Fibroblast of skin of left quadriceps (primary cell): ENCODE results near the gene MAP9.
"Not testable (repeated sequence)": the region's sequence is repeated elsewhere in the genome, so short reads cannot be mapped to it uniquely, and the experiment has no call there.

Source experiments
- DNase-seq, 2 experiments: peaks; one replicate each; pipeline ENCODE4 v3.0.0-alpha.2; 2013; ENCODE audit warnings: low read depth in 2 of 2

MAP9 gene

DNA sequence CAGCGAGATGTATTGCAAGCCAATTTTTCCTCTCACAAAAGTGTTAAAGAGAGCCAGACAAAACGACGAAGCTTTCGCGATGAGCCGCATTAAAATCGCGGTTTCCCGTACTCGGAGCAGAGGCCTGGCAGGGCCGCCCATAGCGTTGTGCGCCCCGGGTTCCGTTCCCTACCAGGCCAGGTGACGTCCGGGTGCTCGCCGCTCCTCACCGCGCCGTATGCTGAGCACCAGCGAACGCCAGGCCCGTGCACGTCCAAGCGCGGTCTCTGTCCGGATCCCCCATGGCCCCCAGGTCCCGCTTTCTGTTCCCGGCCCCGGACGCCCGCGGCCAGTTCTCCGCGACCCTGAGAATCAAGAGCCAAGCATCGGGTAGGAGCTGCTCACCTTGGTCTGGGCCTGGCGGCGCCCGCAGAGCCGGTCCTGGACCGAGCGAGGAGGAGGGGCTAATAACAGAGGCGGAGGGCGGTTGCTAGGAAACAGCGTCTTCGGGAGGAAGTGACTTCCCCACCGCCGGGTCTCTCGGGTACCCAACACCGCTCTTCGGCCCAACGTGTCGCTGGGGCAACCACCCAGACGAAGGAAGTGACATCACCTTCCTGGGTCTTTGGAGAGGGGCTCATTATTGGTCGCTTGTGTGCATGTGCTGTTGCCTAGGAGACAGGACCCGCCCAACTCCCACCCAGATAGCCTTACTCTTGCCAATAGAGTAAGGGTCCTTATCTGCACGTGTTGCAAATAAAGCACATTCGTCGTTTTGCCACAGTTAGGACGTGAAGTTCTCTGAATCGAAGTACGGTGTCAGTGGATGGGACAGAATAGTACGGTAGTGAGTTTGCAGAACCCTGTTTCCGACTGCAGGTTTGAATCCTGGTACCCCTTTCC, at the start of gene MAP9:
MAP9 (minus strand) TSS at position 579 of the 882 bp plus-strand sequence. CDS start 1,115 bp downstream, outside the sequence.
- DNase-seq: peak; percentile 90 to 94

DNA sequence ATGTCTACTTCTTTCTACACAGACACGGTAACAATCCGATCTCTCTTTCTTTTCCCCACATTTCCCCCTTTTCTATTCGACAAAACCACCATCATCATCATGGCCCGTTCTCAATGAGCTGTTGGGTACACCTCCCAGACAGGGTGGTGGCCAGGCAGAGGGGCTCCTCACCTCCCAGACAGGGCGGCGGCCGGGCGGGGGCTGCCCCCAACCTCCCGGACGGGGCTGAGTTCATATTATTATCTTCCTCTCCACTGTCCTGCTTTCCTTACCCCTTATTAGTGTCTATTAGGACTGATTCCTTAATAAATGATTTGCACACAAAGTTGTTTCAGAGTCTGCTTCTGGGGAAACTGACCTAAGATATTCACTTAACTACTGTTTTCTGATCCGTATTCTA, 48.0 kb upstream of the MAP9 start:
- DNase-seq: not testable (repeated sequence)

DNA sequence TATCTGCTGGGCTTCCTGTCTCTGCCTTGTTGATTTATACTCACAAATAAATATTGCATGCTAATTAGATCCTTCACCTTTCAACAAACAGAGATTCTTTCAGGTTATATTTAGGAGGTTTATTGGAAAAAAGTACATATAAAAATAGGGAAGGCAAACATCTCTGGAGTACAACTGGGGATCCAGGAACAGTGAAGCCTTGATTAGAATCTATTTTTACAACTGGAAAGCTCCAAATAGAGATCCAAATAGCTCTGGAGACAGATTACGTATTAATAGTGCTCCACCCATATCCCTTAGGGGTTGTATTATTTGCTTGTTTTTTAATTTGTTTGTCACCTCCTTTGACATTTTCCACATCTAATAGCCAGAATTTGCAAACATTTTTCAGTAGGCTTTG, 46.9 kb upstream of the MAP9 start:
- DNase-seq: no peak

DNA sequence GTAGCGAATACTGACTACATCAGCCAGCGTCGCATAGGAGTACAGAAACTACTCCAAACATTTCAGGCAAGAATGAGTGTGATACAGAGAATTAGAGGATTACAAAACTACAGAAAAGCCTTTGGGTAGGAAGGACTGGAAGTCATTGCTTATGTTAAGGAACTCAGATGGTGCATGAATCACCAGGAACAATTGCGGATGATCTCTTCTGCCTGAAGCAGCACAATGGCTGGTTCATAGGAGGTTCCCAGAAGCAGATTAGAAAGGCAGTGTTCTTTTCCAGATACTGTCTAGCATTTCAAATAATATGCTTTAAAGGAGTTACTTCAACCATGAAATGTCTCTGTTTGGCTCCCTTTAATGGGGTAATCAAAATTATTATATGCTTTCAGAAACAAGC, 42.5 kb upstream of the MAP9 start:
- no peak for DNase-seq

DNA sequence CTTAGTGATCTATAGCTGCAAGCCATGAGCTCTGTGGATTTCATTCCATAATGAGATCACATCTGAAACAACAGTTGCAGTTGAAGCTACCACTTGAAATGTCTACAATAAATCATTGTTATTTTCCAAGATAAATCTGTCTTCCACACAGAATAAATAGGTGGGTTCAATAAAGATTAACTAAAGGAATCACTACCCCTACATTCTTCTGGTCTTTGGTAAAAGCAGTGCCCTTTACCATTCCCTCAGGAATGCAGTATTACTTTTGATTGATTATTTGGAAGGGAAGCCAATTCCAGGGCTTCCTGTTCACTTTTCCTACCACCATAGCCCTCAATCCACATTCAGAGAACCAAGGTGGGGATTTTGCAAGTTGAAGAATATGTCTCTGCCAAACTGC, 38.9 kb upstream of the MAP9 start:
- DNase-seq: no peak

DNA sequence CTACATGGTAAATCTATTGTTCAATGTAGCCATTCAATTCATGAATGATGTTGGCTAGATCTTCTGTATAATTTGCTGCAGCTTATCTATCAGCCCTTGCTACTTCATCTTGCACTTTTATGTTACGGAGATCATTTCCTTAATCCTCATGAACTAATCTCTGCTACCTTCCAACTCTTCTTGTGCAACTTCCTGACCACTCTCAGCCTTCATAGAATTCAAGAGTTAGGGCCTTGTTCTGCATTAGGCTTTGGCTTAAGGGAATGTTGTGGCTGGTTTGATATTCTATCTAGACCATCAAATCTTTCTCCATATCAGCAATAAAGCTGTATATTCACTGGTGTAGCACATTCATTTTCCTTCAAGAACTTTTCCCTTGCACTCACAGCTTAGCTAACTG, 36.7 kb upstream of the MAP9 start:
- DNase-seq: no peak

DNA sequence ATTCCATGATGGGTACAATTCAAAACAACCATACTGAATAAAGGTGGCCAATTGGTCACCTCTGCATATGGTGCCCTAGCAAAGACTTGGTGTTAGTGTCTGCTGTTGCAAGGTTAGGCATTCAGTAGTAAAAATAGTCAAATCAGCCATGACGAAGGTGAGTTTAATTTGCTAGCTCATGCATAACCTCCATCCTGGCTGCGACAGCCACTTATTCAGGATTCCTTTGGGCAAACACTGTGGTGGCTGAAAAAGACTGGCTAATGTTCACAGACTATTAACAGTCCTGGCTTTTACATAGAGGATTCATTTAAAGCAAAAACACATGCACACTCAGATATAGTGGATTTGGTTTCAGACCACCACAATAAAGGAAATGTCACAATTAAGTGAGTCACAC, 34.8 kb upstream of the MAP9 start:
- DNase-seq: no peak

DNA sequence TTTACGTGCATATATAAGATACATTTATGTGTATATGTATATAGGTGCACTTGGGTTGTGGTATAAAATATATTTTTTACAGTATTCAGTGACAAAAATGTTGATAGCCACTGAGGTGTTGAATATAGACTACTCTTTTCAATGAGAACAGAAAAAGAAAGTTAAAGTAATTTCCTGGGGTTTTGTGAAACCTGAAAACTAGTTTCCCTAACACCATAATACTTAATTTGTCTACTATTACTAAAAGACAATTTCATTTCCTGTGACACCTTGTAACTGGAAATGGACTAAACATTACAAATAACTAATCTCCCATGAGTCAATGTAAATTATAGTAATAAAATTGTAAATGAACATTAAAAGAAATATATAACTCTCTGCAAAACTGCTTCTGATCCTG, 32.0 kb upstream of the MAP9 start:
- no peak for DNase-seq

DNA sequence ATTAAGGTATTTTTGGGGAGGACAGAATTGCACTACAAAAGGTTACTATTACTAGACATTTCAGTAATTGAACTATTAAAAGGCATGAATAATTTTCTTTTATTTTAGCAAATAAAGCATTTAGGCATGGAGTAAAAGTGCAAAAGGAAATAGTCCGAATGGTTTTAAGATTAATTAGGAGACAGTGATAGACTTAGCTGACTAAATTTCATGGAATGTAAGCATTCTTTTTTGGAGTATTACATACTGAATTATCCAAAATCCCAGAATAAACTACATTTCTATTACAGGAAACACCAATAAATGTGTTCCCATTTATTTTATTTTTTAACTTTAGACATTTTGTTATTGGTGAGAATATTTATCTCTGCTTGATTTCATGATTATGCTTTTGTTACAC, 30.7 kb upstream of the MAP9 start:
- peak in 1 of 2 experiments; percentile 11 for DNase-seq

DNA sequence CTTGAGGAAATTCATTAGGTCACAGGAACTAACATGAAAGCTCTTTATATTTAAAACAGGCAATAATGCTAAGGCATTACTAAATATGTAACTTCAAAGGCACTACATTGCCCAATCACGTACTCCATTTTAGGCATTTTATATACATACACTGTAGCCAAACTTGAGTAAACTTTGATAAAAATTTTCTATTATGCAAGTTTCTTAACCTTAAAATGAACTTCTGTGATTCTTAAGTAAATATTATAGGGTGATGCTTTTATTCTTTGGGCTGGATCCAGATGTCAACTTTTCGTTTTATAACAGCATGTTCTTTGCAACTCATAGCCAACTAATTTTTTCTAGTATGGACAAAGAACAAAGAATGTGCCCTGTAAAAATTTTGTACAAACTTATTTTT, 28.3 kb upstream of the MAP9 start:
- DNase-seq: no peak

DNA sequence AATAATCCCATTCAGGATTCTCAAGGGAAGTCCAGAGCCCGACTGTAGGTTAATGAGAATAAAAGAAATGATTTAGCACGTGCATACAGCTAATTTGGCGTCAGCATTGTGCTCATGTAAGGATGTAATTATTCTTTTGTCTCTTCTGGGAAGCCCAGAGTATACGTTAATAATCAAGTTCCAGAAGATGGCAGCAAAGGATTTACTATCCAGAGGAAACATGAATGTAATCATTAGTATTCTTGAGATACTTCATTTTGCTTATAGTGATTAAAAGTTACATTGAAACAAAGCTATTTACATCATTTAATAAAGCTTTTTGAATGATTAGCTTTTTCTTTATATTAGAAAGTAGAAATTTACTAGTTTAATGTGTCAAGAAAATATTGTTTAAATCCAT, 27.1 kb upstream of the MAP9 start:
- DNase-seq: peak; percentile 48 to 61

DNA sequence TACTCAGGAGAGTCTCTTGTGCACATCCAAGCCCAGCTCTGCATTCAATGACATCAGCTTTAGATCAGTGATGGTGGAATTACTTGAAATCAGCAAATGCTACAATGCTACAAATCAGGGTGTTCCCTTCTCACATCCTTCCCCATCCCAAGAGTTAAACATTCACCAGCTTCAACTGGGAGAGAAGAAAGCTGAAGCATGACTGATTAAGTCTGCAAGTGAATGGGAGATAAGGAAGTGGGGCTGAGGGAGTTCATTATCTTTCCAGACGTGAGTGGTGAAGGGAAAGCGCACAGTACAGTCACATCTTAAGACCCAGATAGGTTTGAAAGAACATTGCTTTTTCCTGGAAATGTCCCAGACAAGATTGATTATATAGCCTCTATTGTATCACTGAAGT, 26.2 kb upstream of the MAP9 start:
- no peak for DNase-seq

DNA sequence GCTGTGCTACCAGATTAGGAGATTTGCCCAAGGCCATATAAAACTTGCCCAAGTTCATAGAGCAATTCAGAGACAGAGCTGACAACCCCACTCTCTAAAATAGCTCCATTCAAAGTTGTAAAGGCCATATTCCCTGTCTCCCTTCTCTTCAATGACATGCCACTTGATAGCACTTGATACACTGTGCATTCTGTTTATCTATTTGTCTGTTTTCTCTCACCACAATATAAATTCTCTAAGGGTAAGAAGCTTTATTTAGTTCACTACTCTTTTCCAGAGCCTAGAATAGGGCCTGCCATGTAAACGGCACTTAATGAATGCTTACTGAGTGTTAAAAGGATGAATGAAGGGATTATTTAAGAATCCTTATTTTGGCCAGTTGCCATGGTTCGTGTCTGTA, 24.1 kb upstream of the MAP9 start:
- no peak for DNase-seq

DNA sequence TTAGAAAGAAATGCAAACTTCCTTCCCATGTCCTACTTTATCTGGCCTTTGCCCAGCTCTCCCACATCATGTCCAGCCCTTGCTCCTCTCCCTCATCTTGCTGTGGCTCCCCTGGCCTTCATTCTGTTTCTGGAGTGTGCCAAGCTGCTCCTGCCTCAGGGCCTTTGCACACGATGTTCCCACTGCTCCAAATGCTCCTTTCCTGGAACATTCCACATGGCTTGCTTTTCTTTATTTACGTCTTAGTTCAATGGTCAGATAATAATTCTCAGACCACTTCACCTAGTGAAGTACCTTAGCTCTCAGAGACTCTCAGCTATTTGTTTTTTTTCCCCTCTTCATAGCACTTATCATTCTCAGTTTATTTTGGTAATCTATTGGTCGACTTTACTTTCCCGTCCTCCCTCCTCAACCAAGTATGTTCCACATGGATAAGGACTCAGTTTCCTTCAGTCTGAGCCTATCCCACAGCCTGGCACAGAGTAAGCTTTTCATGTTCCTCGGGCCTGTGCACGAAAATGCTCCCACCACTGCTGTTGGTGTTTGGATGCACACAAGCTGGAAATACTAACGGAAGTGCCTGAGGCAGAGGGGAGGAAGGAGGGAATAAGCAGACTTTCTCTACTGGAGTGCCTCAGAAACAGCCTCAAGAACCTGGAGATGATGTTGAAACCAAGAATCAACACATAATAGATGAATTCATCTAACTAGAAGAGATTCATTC, 23.4 kb upstream of the MAP9 start:
- no peak for DNase-seq

DNA sequence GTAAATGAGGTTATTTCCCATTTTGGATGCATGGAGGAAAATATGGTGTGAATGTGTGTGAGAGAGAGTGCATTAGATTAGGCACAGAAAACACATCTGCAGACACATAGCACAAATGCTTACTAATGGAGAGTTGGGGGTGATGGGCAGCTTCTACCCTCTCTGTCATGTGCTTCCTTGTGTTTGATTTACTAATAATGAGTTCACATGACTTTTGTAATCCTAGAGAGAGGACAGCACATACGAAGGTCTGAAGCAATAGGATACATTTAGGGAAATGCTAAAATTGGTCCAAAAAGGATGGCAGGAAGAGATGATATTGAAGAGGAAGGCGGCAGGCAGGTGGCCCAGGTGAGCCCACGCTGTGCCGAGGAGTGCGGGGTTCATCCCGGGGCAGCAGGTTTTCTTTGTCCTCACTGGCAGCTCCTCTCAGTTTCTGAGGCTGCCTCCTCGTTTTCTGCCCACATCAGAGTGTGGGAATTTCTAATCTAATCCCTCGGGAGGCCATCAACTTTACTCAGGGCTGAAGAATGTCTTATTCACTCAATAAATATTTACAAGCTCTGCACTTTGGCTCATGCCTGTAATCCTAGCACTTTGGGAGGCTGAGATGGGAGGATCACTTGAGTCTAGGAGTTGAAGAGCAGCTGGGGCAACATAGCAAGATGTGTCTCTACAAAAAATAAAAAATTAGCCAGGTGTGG, 15.9 kb upstream of the MAP9 start:
- DNase-seq: peak; percentile 73 to 74

DNA sequence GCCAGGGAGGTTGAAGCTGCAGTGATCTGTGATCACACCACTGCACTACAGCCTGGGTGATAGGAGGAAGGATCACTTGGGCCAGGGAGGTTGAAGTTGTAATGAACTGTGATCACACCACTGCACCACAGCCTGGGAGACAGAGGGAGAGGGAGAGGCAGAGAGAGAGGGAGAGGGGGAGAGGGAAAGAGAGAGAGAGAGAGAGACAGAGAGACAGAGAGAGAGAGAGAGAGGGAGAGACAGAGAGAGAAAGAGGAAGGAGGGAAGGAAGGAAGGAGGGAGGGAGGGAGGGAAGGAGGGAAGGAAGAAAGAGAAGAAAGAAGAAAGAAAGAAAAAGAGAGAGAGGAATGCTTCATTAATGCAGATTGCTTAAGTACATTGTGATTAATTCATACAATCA, 15.2 kb upstream of the MAP9 start:
- DNase-seq: no peak

DNA sequence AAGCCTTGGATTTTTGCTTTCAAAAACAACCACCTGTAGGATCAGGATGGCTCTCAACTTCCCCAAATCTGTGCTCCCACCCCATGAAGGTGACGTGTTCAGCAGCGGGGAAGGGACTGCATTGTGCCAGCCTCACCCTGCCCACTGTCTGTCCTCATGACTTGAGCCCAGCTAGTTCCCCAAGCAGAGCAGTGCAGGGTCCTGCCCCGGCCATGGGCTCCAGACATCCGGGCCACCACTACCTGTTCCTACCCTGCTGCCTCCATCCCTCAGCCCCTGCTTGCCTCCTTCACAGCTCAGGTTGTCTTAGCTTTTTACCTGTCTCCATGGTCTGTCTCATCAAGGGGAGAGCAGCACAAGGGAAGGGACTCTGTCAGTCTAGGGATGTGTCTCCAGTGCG, 11.4 kb upstream of the MAP9 start:
- no peak for DNase-seq

DNA sequence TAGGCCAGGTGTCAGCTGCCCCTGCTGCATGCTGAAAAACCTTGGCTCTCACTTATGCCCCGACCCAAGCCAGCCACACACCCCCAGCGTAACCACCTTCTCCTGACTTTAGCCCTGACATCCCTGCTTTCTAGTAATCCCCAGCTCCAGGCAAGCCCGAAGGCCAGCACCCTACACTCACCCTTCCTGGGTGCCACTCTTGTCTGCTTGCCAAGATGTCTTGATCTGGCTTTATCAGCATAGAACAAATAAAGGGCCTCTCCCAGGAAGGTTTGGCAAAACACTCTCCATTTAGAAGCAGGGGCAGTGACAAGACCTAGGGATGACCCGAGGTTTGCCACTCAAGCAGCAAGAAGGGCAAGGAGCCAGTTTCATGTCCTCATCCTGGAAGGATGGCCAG, 6.8 kb upstream of the MAP9 start:
- no peak for DNase-seq

DNA sequence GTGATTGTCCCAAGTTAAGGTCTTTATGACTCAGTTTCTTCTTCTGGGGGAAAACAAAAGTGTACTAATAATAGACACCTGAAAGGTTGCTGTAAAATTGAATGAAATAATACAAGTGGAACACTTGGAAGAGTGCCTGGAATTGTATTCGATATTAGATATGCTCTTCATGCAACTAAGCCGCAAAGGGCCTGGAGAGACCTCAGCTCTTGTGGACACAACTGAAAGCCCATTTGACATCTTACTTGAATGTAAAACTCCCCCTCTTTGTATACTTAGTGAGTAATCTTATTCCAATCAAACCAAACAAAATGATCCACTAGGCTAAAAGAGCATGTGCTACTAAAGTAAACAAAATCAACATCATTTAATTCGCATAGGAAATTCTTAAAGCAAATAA, 511 bp upstream of the MAP9 start:
- no peak for DNase-seq

DNA sequence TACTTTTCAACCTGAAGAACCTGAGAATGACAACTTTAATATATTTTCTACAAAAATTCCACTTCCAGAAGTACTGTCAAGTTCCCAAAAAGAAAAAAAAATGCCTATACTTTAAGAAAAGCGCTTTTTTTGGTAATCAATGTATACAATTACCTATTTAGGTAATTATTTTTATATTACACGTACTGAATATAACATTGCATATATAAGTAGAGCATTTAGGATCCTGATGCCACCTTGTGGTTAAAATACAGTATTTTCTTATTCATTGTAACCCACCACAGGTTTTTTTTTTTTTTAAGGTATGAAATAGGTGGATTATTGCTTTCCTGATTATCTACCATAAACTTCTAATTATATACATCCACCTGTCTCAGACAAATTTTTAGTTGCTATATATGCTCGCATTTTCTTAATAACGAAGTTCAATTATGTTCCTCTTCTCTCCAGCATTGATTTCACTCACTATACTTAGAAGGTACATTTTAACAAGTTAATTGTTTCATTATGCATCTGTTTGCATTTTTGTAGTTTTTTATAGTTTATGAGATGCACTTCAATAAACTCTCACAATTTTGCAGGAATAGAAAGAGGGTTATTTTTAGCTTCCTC, 5.2 kb downstream of the MAP9 start:
- no peak for DNase-seq

DNA sequence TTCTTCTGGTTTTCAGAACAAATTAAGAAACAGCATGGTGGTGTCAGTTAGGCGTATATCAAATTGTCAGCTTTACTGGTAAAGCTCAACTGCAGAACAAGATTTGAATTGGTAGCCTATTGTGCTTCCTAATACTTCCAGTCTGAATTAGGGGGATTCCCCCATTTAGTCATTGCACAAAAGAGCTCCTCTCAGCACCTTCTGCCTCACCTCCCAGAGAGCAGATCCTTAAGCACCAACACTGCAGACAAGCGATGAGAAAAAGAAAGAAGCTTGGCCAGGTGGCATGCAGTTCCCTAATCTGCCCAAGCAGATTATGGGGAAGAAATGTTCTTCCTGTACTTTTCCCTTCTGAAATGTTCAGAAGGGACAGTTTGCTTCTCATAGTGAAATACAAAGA, 9.2 kb downstream of the MAP9 start:
- DNase-seq: no peak

DNA sequence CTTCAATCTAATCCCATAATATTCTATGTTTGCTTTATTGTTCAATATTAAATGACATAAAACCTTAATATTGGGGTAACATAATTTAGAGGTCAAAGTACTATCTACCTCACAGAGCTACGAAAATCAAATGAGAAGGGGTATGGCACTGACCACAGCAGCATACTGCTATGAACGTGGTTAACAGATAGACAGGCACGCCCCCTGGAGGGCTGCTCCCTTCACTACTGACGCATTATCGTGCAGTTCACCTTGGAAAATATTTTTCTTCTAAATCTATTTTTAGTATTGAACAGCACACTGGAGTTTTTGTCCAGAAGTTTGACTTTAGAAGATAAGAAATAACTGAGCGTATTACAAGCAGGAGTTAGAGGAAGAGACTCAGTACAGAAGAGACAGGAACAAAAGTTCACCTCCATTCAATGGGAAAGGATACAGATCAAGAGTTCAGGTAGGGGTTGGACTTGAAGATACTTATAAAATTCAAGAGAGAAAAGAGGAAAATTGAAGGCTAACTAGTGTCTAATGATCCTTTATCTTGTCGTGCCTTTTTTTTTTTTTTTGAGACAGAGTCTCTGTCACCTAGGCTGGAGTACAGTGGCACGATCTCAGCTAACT, 22.7 kb downstream of the MAP9 start:
- no peak for DNase-seq
